ENCODE results near the gene PATJ.
A peak's percentile ranks its signal among the peaks of the same experiment; 100 is the strongest.

The PATJ gene

DNA sequence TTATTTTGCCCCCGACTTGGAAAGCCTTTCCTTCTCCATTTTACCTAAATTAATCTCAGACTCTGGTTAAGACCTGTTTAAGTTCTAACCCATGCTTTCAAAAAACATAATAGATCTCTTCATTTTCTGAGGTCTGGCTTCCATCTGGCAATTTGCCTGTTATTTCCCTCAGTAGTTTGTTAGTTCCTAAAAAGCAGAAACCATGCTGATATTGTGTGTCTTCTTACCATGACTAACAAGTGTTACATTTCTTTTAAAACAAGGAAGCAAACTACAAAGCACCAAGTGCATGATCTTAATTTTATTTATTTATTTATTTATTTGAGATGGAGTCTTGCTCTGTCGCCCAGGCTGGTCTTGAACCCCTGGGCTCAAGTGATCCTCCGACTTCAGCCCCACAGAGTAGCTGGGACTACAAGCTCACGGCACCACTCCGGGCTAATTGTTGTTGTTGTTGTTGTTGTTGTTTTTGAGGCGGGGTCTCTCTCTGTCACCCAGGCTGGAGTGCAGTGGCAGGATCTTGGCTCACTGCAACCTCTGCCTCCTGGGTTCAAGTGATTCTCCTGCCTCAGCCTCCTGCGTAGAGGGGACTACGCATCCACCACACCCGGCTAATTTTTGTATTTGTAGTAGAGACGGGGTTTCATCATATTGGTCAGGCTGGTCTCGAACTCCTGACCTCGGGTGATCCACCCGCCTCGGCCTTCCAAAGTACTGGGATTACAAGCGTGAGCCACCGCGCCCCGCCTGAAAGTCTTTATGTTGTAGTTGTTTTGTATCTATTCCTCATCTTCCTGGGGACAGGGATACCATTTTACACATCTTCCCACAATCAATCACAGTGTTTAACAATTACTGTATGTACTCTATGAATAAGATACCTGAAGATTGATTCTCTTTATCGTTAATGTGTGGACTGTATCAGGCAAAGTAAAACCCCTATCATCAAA lies 1.3 kb upstream of the PATJ start:
- DNase-seq (ENCODE audit: low spot score), result no peak
- TF ChIP-seq, protein P1, sequence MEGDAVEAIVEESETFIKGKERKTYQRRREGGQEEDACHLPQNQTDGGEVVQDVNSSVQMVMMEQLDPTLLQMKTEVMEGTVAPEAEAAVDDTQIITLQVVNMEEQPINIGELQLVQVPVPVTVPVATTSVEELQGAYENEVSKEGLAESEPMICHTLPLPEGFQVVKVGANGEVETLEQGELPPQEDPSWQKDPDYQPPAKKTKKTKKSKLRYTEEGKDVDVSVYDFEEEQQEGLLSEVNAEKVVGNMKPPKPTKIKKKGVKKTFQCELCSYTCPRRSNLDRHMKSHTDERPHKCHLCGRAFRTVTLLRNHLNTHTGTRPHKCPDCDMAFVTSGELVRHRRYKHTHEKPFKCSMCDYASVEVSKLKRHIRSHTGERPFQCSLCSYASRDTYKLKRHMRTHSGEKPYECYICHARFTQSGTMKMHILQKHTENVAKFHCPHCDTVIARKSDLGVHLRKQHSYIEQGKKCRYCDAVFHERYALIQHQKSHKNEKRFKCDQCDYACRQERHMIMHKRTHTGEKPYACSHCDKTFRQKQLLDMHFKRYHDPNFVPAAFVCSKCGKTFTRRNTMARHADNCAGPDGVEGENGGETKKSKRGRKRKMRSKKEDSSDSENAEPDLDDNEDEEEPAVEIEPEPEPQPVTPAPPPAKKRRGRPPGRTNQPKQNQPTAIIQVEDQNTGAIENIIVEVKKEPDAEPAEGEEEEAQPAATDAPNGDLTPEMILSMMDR (IDR thresholded peaks at IDR 0.05; ENCODE audit: extremely low read depth, insufficient read depth, missing control alignments), result no peak
- in situ Hi-C loops (cut with MboI; ENCODE audit: low pct_unique_long_range_greater_than_20kb, low sequenced_read_pairs, unreplicated experiment), result no loop called here

DNA sequence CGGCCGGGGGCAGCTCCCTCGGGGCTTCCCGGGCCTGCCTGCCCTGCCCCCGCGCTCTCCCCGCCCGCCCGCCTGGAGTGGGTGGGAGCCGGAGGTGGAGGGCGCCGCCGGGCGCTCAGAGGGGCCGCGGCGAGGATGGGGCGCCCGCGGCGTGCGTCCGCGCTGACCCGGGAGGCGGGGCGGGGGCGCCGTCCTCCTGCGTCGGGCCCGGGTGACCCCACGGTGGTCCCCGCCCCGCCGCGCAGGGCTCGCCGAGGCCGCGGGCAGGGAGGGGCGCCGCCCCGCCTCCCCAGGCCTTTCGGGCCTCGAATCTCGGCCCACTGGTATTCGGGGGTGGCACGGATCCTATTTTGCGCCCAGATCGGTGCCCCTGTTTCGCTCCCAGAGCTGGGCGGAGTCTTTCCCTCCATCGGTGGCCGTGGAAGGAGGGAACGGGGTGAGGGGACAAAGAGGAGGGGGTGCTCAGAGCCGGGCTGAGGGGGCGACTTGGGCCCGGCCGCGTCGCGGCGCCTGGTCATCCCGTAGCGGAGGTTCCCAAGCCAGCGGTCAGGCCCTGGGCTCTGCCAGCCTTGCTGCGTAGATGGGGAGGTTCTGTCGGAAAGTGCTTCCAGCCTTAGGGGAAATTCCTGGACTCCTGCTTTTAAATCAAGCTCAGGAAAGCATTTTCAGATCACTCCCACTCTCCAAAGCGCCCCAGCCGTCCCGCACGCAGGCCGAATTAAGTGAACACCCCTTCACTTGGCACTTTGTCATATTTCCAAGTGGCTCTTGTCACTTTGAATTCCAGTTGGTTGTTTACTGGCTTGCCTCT lies 545 bp downstream of the PATJ start:
- in situ Hi-C loops (cut with MboI; ENCODE audit: low pct_unique_long_range_greater_than_20kb, low sequenced_read_pairs, unreplicated experiment), result no loop called here
- peak; percentile 84 for DNase-seq (ENCODE audit: low spot score)
- TF ChIP-seq, protein P1 (IDR thresholded peaks at IDR 0.05; ENCODE audit: extremely low read depth, insufficient read depth, missing control alignments), result no peak

DNA sequence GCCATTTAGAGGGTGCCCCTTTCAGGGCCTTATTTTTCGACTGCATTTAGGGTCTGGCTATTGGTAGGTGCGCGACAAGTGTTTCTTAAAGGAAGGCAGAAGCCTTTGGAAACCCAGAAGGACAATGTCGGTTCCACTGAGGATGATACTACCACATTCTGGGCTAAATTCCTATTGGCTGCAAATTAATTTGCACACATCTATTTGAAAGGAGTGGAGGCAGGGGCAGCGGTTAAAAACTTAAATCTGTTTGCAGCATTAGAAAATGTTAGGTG lies 1.1 kb downstream of the PATJ start:
- DNase-seq (ENCODE audit: low spot score), result peak; percentile 25
- in situ Hi-C loops (cut with MboI; ENCODE audit: low pct_unique_long_range_greater_than_20kb, low sequenced_read_pairs, unreplicated experiment), result no loop called here
- TF ChIP-seq, protein P1 (IDR thresholded peaks at IDR 0.05; ENCODE audit: extremely low read depth, insufficient read depth, missing control alignments), result no peak

DNA sequence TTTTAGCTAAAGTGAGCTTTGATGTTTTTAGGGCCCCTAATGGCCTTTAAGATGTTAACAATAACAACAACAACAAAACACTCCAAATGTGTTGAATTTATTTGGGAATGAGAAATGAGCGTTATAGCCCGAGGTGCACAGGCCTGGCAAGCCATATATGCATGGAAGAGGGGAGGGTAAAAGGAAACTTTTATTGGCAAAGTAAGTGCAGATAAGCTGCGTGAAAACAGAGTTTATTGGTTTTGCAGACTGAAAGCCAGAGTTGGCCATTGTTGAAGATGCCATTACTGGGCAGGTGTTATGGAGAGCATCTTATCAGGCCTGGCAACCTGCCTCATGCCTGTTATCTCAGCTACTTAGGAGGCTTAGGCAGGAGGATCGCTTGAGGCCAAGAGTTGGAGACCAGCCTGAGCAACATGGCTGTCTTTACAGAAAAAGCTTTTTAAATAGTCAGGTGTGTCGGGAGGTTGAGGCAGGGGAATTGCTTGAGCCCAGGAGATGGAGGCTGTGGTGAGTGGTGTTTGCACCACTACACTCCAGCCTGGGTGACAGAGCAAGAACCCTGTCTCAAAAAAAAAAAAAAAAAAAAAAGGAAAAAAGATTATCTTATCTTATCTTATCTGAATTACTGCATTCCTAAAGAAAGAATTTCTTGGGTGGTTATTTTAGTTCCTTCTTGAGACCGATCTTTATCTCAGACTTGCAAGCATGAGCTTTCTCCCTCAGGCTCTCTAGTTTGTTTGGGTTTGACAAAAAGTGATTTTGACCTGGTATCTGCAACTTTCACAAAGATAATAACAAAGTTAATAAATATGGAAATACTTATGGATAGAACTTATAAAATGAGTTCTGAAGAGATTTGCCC lies 1.7 kb downstream of the PATJ start:
- DNase-seq (ENCODE audit: low spot score), result no peak
- in situ Hi-C loops (cut with MboI; ENCODE audit: low pct_unique_long_range_greater_than_20kb, low sequenced_read_pairs, unreplicated experiment), result no loop called here
- TF ChIP-seq, protein P1 (IDR thresholded peaks at IDR 0.05; ENCODE audit: extremely low read depth, insufficient read depth, missing control alignments), result no peak

DNA sequence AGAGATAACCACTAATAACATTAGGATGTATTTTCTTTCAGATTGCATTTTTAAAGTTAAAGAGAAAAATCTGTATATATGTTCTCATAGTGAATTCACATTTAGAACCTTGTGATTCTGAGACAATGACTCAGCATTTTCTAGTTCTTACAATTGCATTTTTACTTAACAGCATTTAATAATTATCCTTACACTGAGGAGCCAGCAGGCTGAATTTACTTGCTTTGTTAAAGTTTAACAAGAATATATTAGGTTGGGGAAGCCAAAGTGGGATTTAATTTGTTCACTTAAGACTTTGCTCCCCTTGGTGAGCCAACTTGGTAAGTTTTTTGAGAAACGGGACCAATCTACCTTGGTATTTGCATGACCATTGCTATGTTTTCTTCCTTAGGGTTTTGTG lies 4.5 kb downstream of the PATJ start:
- DNase-seq (ENCODE audit: low spot score), result no peak
- in situ Hi-C loops (cut with MboI; ENCODE audit: low pct_unique_long_range_greater_than_20kb, low sequenced_read_pairs, unreplicated experiment), result no loop called here
- TF ChIP-seq, protein P1 (IDR thresholded peaks at IDR 0.05; ENCODE audit: extremely low read depth, insufficient read depth, missing control alignments), result no peak

DNA sequence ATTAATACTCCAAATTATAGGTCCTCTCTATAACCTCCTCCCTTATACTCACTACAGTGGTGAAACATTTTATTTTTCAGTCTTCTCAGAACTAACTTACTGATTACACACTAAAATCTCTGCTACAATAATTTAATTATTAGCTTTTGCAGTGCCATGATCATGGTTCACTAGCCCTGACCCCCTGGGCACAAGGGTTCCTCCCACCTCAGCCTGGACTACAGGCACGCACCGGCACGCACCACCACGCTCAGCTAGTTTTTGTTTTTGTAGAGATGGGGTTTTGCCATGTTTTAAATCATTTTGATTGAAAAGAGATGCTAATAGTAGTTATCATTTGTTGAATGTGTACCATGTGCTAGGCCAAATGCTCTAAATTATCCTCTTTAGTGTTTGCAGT lies 6.3 kb downstream of the PATJ start:
- no peak for DNase-seq (ENCODE audit: low spot score)
- TF ChIP-seq, protein P1 (IDR thresholded peaks at IDR 0.05; ENCODE audit: extremely low read depth, insufficient read depth, missing control alignments), result no peak
- in situ Hi-C loops (cut with MboI; ENCODE audit: low pct_unique_long_range_greater_than_20kb, low sequenced_read_pairs, unreplicated experiment), result no loop called here
